ENCODE measurements around the gene ABLIM3. TPM values are rescaled to one million over a fixed set of nuclear protein-coding genes. Genes with fewer than 3 reads are reported as not detected.

The ABLIM3 gene
- total and polyA plus RNA-seq, 2 donors (not counting 3 experiments of a cell fraction or from before 2014, with no cell fraction given), result 16.7 to 42.1 TPM

DNA sequence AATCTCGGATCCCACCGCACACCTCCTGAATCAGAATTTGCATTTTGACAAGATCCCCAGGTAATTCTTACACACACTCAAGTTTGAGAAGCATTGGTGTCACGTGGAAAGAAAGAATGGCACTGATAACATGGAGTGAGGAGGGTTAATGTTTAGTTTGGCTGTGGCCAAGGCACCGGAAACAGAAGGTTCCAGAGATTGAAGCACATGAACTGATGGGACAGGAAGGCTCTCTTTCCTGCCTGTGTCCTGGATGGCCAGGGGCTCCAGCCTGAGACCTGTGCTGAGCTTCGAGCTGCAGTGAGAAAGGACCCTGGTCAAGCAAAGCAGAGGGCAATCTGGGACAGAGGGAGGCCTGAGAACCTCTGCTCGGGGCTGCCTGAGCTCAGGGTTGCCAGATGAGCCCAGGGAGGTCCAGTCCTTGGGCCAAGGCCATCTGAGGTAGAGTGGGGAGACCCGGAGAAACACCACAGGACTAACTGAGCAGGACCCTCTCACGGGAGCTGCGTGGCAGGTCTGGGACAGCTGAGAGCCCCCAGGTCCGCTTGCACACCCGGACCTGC, 157.6 kb downstream of the ABLIM3 start:
- Histone ChIP-seq H3K9me1 (replicated peaks; ENCODE audit: control insufficient read depth, extremely low read depth, insufficient read depth, low read length) (no peaks in the 10 kb centered on the region), H3K4me2 (ENCODE audit: insufficient read depth, low read length) (peak overlapping the region; percentile 33), H2AFZ (ENCODE audit: low read depth, low read length) (no peak overlapping the region), H3K9ac (replicated peaks; ENCODE audit: extremely low read depth, insufficient read depth, low read length) (peak overlapping the region; percentile 37), H3K27me3 (ENCODE audit: control insufficient read depth in 2 of 2, insufficient read depth in 2 of 2, low read length in 2 of 2) (no peaks in the 10 kb centered on the region), H3K4me1 (ENCODE audit: control insufficient read depth, extremely low read depth, insufficient read depth, low read length) (peaks cover 28% of the 10 kb centered on the region), H3K36me3 (ENCODE audit: control insufficient read depth in 2 of 2, extremely low read depth in 1 of 2, insufficient read depth in 2 of 2, low read length in 2 of 2) (no peaks in the 10 kb centered on the region), H3K9me3 (replicated peaks; ENCODE audit: control insufficient read depth, insufficient read depth, low read length) (no peaks in the 10 kb centered on the region), H3K27ac (ENCODE audit: insufficient read depth, low read depth, low read length) (peak overlapping the region; percentile 80), H4K20me1 (replicated peaks; ENCODE audit: control insufficient read depth, extremely low read depth, insufficient read depth, low read length) (no peaks in the 10 kb centered on the region), H3K4me3 (replicated peaks in 1 of 3; ENCODE audit: insufficient read depth in 1 of 3, low read depth in 1 of 3, low read length in 3 of 3) (no peak overlapping the region), H3K79me2 (ENCODE audit: control insufficient read depth, insufficient read depth, low read length) (no peaks in the 10 kb centered on the region)
- TF ChIP-seq POLR2AphosphoS5 (IDR thresholded peaks at IDR 0.05; ENCODE audit: insufficient read depth, low read depth, low read length) (peak; percentile 93), POLR2A (IDR thresholded peaks at IDR 0.05; ENCODE audit: low read depth, low read length) (peak; percentile 75), JUN (IDR thresholded peaks at IDR 0.05; ENCODE audit: borderline replicate concordance, insufficient read depth, insufficient read length, low read depth) (peak; percentile 41), MYC (IDR thresholded peaks at IDR 0.05; ENCODE audit: low read depth, low read length) (peak; percentile 31), EZH2 (IDR thresholded peaks at IDR 0.05; ENCODE audit: borderline replicate concordance, low read depth, low read length, severe bottlenecking) (no peak), GATA2 (IDR thresholded peaks at IDR 0.05; ENCODE audit: insufficient read depth, insufficient read length, low read depth, low read length) (peak; percentile 92), FOS (IDR thresholded peaks at IDR 0.05; ENCODE audit: borderline replicate concordance, insufficient read depth, low read length) (no peak)
- TF ChIP-seq, protein P1, sequence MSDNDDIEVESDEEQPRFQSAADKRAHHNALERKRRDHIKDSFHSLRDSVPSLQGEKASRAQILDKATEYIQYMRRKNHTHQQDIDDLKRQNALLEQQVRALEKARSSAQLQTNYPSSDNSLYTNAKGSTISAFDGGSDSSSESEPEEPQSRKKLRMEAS (IDR thresholded peaks at IDR 0.05; ENCODE audit: insufficient read depth, insufficient read length), result peak; percentile 74
- TF ChIP-seq, protein P2, sequence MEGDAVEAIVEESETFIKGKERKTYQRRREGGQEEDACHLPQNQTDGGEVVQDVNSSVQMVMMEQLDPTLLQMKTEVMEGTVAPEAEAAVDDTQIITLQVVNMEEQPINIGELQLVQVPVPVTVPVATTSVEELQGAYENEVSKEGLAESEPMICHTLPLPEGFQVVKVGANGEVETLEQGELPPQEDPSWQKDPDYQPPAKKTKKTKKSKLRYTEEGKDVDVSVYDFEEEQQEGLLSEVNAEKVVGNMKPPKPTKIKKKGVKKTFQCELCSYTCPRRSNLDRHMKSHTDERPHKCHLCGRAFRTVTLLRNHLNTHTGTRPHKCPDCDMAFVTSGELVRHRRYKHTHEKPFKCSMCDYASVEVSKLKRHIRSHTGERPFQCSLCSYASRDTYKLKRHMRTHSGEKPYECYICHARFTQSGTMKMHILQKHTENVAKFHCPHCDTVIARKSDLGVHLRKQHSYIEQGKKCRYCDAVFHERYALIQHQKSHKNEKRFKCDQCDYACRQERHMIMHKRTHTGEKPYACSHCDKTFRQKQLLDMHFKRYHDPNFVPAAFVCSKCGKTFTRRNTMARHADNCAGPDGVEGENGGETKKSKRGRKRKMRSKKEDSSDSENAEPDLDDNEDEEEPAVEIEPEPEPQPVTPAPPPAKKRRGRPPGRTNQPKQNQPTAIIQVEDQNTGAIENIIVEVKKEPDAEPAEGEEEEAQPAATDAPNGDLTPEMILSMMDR (IDR thresholded peaks at IDR 0.05; ENCODE audit: extremely low read depth in 1 of 2, insufficient read depth in 1 of 2, low read depth in 1 of 2, low read length in 2 of 2), result no peak
- peak; percentile 100 for FAIRE-seq
- no TSS peak for BruUV-seq (replicated peaks)
- intact Hi-C loops (cut with micrococcal nuclease), result loop anchor here (1.0 to 2.0 kb wide), 3 partner anchors 10 to 46 kb away; partner anchors contain the start of gene GRPEL2
- ChIA-PET POLR2A (interaction anchor here (1.0 to 1.9 kb wide), 2 partner anchors 11 kb away, joined by 3 to 10 read pairs; no protein-coding TSS in a partner anchor), CTCF (interaction anchor here (0.9 to 4.6 kb wide), 12 partner anchors 10 to 266 kb away, joined by 3 to 26 read pairs (median 6); no protein-coding TSS in a partner anchor)
- dilution Hi-C loops (cut with MboI; ENCODE audit: extremely low pct_ligation_motif_present, low sequenced_read_pairs), result no loop called here
- DNase-seq (ENCODE audit: low read depth, low spot score), result peak; percentile 97
